HepG2 (cell line): Measurements from ENCODE around the gene RIC3. TPM values are rescaled to one million over a fixed set of nuclear protein-coding genes. Genes with fewer than 3 reads are reported as not detected.

Experiments used
- ATAC-seq: fragments of 200-7000 bp; cut with Tn5 transposase; 3 replicates; pipeline ENCODE4 v1.9.1; 2020; ENCODE audit warnings: mild to moderate bottlenecking, moderate library complexity
- BruUV-seq: library from RNA; stranded (reverse); fragments of 400-500 nt; replicated peaks from 2 replicates; lab custom pipeline; 2021; lab: Mats Ljungman, UMichigan
- CTCF ChIA-PET: fragments of 300-600 bp; formaldehyde crosslinking; extraction: SDS; loops from one replicate; lab custom pipeline; 2021; ENCODE audit warnings: low total read pairs, inconsistent platforms, low intra/inter-chr PET ratio; lab: Yijun Ruan, JAX
- POLR2A ChIA-PET: fragments of 350-600 bp; sonication (Branson Sonifier 250); formaldehyde crosslinking; loops from one replicate; lab custom pipeline; 2020; ENCODE audit warnings: antibody characterized with exemption, inconsistent platforms; lab: Yijun Ruan, JAX
- DNase-seq: peaks from one replicate; pipeline ENCODE4 v3.0.0-alpha.2; 2015; ENCODE audit warnings: low spot score
- FAIRE-seq: peaks from 3 replicates; lab custom pipeline; 2011; peaks lifted over from hg19 to GRCh38; lab: Jason Lieb, UNC
- H2AFZ ChIP-seq: one replicate; pipeline ENCODE4 v1.6.1; 2011; ENCODE audit warnings: low read length, inconsistent platforms
- H3K27ac ChIP-seq: fragments of 300-600 bp; 3 replicates; pipeline ENCODE4 v1.8.0; 2011; ENCODE audit warnings: mixed run types, mild to moderate bottlenecking, mixed read lengths, low read length, inconsistent platforms; ENCODE audit not compliant: insufficient read depth; ENCODE audit errors: extremely low read length
- H3K27me3 ChIP-seq, 2 experiments: fragments of 200-600 bp in 1 of 2; 2 replicates in 1 of 2; 3 replicates in 1 of 2; pipeline versions ENCODE4 v1.6.0 to v1.8.0; 2011; ENCODE audit warnings: low read length in 2 of 2, mild to moderate bottlenecking in 2 of 2, moderate library complexity in 2 of 2, inconsistent platforms in 1 of 2; ENCODE audit not compliant: insufficient read depth in 2 of 2, control insufficient read depth in 1 of 2
- H3K36me3 ChIP-seq, 2 experiments: fragments of 200-600 bp in 1 of 2; replicated peaks in 1 of 2; 2 replicates in 1 of 2; 3 replicates in 1 of 2; pipeline versions ENCODE4 v1.5.1 to v1.8.0; 2011; ENCODE audit warnings: low read length in 2 of 2, inconsistent platforms in 1 of 2; ENCODE audit not compliant: insufficient read depth in 2 of 2, control insufficient read depth in 1 of 2
- H3K4me1 ChIP-seq: 2 replicates; pipeline ENCODE4 v1.5.1; 2012; ENCODE audit warnings: low read length, inconsistent platforms; ENCODE audit not compliant: insufficient read depth
- H3K4me2 ChIP-seq: 2 replicates; pipeline ENCODE4 v1.6.0; 2011; ENCODE audit warnings: low read depth, low read length, inconsistent platforms
- H3K4me3 ChIP-seq, 3 experiments: fragments of 200-600 bp in 1 of 3; sonication (generic), shearing (Covaris generic) in 1 of 3; replicated peaks in 1 of 3; 2 replicates each; pipeline ENCODE4 v1.5.1; 2011 to 2016; ENCODE audit warnings: low read length in 3 of 3, inconsistent platforms in 2 of 3, low read depth in 2 of 3, mild to moderate bottlenecking in 2 of 3, control low read depth in 1 of 3, mixed read lengths in 1 of 3; ENCODE audit not compliant: insufficient read depth in 1 of 3
- H3K79me2 ChIP-seq: one replicate; pipeline ENCODE4 v1.6.1; 2011; ENCODE audit warnings: low read length, inconsistent platforms; ENCODE audit not compliant: insufficient read depth
- H3K9ac ChIP-seq: 2 replicates; pipeline ENCODE4 v1.6.0; 2011; ENCODE audit warnings: mild to moderate bottlenecking, low read depth, low read length, inconsistent platforms; ENCODE audit not compliant: insufficient read depth
- H3K9me3 ChIP-seq: 2 replicates; pipeline ENCODE4 v1.5.1; 2012; ENCODE audit warnings: mild to moderate bottlenecking, low read length
- H4K20me1 ChIP-seq: 2 replicates; pipeline ENCODE4 v1.6.0; 2011; ENCODE audit warnings: inconsistent platforms, mild to moderate bottlenecking, low read length, moderate library complexity; ENCODE audit not compliant: insufficient read depth
- CCAR2 ChIP-seq: fragments of 200-400 bp; formaldehyde crosslinking; optimal IDR thresholded peaks from 2 replicates; pipeline ENCODE3; 2018; ENCODE audit warnings: low read depth, mild to moderate bottlenecking, low read length, moderate library complexity
- HNRNPLL ChIP-seq: fragments of 200-400 bp; formaldehyde crosslinking; IDR thresholded peaks from 2 replicates; pipeline ENCODE4 v1.6.1; 2017; ENCODE audit warnings: mild to moderate bottlenecking, low read depth, low read length; ENCODE audit not compliant: poor library complexity, severe bottlenecking
- MIER2 ChIP-seq: IDR thresholded peaks from 2 replicates; pipeline ENCODE4 v1.6.1; 2016; ENCODE audit warnings: missing biosample characterization, missing genetic modification reagents
- SMAD3 ChIP-seq: sonication (generic); formaldehyde crosslinking; IDR thresholded peaks from 2 replicates; pipeline ENCODE4 v1.4.0; 2020; ENCODE audit warnings: missing genetic modification reagents
- SOX13 ChIP-seq, 3 experiments: fragments of 450-650 bp in 1 of 3; sonication (generic) in 1 of 3; formaldehyde crosslinking in 1 of 3; IDR thresholded peaks in 2 of 3; conservative IDR thresholded peaks in 1 of 3; 2 replicates each; pipeline versions ENCODE4 v1.5.0 to v1.6.1; 2016 to 2020; ENCODE audit warnings: antibody characterized with exemption in 1 of 3, mild to moderate bottlenecking in 1 of 3, missing compliant biosample characterization in 1 of 3, missing genetic modification reagents in 1 of 3, moderate library complexity in 1 of 3
- THAP9 ChIP-seq: sonication (generic); formaldehyde crosslinking; IDR thresholded peaks from 2 replicates; pipeline ENCODE4; 2020; ENCODE audit warnings: missing genetic modification reagents, mild to moderate bottlenecking, borderline replicate concordance
- ZBTB42 ChIP-seq: sonication (generic); formaldehyde crosslinking; IDR thresholded peaks from 2 replicates; pipeline ENCODE4 v1.5.0; 2020; ENCODE audit warnings: mild to moderate bottlenecking, missing genetic modification reagents
- ZBTB7A ChIP-seq: sonication (generic); formaldehyde crosslinking; IDR thresholded peaks from 2 replicates; pipeline ENCODE4 v1.8.0; 2022; ENCODE audit warnings: mild to moderate bottlenecking, missing genetic modification reagents
- ZNF160 ChIP-seq: sonication (generic); formaldehyde crosslinking; IDR thresholded peaks from 2 replicates; pipeline ENCODE4 v1.8.0; 2022; ENCODE audit warnings: mild to moderate bottlenecking, inconsistent platforms, missing genetic modification reagents
- WGBS: methylation state at CpG from one replicate; pipeline ENCODE4 v1.1.6; 2017; ENCODE audit warnings: low lambda C conversion rate; 5-methylcytosine and 5-hydroxymethylcytosine counted together
- in situ Hi-C: cut with HindIII; loops from 2 replicates; pipeline ENCODE4 v1.10.0; 2017; ENCODE audit warnings: low pct_unique_long_range_greater_than_20kb; ENCODE audit not compliant: extremely low pct_ligation_motif_present
- intact Hi-C: fragments of 100-400 bp; cut with micrococcal nuclease; formaldehyde crosslinking; loops from one replicate; pipeline ENCODE4 v1.10.0; 2022; ENCODE audit not compliant: unreplicated experiment
- polyA plus RNA-seq, 8 experiments: library from polyadenylated mRNA; depleted of rRNA in 3 of 8; stranded (reverse) in 7 of 8; unstranded in 1 of 8; fragments of >200 nt; fragmentation: Illumina TruSeq in 4 of 8; extraction: Trizol in 4 of 8; gene quantifications; 2 replicates each; pipeline versions ENCODE4 v1.2.1 to v1.2.3, GENCODE V29; 2011 to 2016; ENCODE audit warnings: low read depth in 4 of 8, missing spikeins in 1 of 8, mixed read lengths in 1 of 8; ENCODE audit not compliant: insufficient read depth in 1 of 8
- total RNA-seq, 5 experiments: library from RNA; depleted of rRNA; stranded (reverse); fragments of >200 nt; fragmentation: Illumina TruSeq; extraction: Trizol; gene quantifications; 2 replicates each; pipeline ENCODE4 v1.2.3, GENCODE V29; 2016; ENCODE audit warnings: low read depth in 1 of 5
- TF ChIP-seq, protein P1 (sequence below), 2 experiments: IDR thresholded peaks; 2 replicates each; pipeline ENCODE4 v1.6.1; 2011 to 2012; ENCODE audit warnings: low read length in 2 of 2, borderline replicate concordance in 1 of 2, low read depth in 1 of 2, mild to moderate bottlenecking in 1 of 2, moderate library complexity in 1 of 2

The RIC3 gene
- total and polyA plus RNA-seq, 2 of the 13 experiments (the other 11 are each of a cell fraction or from before 2014, with no cell fraction given), result not detected

DNA sequence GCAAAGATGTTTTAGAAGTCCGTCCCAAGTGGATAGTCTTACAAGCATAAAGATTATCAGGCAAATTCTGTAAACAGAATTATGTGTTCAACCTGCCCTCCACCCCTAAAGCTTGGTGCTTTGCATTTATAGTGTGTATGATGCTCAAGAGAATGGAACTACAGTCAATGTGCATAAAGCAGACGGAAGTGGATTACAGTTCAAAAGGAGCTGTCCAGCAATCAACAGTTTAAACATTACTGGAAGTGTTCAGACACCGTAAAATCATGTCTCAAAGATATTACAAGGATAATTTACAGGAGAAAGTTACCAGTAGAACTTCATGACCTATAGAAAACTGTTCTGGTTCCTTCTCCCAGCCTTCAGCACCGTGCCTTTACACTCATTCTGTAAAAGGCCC lies 1.0 kb downstream of the RIC3 start:
- no peak for ATAC-seq
- Histone ChIP-seq H3K36me3 (no peaks in the 10 kb centered on the region), H3K79me2 (no peaks in the 10 kb centered on the region), H3K9ac (no peak overlapping the region), H3K4me2 (no peak overlapping the region), H3K27ac (no peak overlapping the region), H4K20me1 (no peaks in the 10 kb centered on the region), H3K9me3 (no peaks in the 10 kb centered on the region), H3K4me3 (no peak overlapping the region), H3K27me3 (peaks cover 0 to 18% of the 10 kb centered on the region in 2 experiments; a peak in 3 of 5 replicates), H2AFZ (no peak overlapping the region), H3K4me1 (no peaks in the 10 kb centered on the region)
- TF ChIP-seq SMAD3, result no peak
- TF ChIP-seq, protein P1, sequence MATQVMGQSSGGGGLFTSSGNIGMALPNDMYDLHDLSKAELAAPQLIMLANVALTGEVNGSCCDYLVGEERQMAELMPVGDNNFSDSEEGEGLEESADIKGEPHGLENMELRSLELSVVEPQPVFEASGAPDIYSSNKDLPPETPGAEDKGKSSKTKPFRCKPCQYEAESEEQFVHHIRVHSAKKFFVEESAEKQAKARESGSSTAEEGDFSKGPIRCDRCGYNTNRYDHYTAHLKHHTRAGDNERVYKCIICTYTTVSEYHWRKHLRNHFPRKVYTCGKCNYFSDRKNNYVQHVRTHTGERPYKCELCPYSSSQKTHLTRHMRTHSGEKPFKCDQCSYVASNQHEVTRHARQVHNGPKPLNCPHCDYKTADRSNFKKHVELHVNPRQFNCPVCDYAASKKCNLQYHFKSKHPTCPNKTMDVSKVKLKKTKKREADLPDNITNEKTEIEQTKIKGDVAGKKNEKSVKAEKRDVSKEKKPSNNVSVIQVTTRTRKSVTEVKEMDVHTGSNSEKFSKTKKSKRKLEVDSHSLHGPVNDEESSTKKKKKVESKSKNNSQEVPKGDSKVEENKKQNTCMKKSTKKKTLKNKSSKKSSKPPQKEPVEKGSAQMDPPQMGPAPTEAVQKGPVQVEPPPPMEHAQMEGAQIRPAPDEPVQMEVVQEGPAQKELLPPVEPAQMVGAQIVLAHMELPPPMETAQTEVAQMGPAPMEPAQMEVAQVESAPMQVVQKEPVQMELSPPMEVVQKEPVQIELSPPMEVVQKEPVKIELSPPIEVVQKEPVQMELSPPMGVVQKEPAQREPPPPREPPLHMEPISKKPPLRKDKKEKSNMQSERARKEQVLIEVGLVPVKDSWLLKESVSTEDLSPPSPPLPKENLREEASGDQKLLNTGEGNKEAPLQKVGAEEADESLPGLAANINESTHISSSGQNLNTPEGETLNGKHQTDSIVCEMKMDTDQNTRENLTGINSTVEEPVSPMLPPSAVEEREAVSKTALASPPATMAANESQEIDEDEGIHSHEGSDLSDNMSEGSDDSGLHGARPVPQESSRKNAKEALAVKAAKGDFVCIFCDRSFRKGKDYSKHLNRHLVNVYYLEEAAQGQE (IDR thresholded peaks at IDR 0.05; ENCODE audit: borderline replicate concordance in 1 of 2, low read depth in 1 of 2, low read length in 2 of 2), result peak; percentile 13 to 88
- TF ChIP-seq MIER2 (CRISPR knock-in tag), result peak; percentile 89
- ChIA-PET POLR2A (no interaction called here), CTCF (no interaction called here)
- in situ Hi-C loops, result no loop called here
- 36% methylated on average over 4 of the region's 4 CpGs for WGBS
- FAIRE-seq, result no peak
- intact Hi-C loops, result no loop called here
- DNase-seq, result no peak
- BruUV-seq, result no TSS peak

GRCh38 chr11:8164746-8165145 lies 4.1 kb downstream of the RIC3 start:
- ChIA-PET POLR2A (no interaction called here), CTCF (no interaction called here)
- ATAC-seq (no peak), FAIRE-seq (no peak), DNase-seq (no peak)
- Histone ChIP-seq H3K4me1 (no peaks in the 10 kb centered on the region), H3K36me3 (no peaks in the 10 kb centered on the region), H3K27me3 (peaks cover 0 to 18% of the 10 kb centered on the region in 2 experiments; a peak in 3 of 5 replicates), H4K20me1 (no peaks in the 10 kb centered on the region), H3K27ac (no peak overlapping the region), H3K9me3 (no peaks in the 10 kb centered on the region), H3K79me2 (no peaks in the 10 kb centered on the region), H3K9ac (no peak overlapping the region), H3K4me2 (no peak overlapping the region), H3K4me3 (no peak overlapping the region), H2AFZ (no peak overlapping the region)
- intact Hi-C loops, result no loop called here
- in situ Hi-C loops, result no loop called here
- no TSS peak for BruUV-seq
- TF ChIP-seq CCAR2, result no peak
- TF ChIP-seq SOX13 (IDR thresholded peaks at IDR 0.05), result no peak
- no peak for TF ChIP-seq SOX13 (CRISPR knock-in tag; conservative IDR thresholded peaks at IDR 0.05 in 1 of 2, IDR thresholded peaks at IDR 0.05 in 1 of 2)
- no peak for TF ChIP-seq ZBTB42 (CRISPR knock-in tag)
- TF ChIP-seq THAP9 (CRISPR knock-in tag), result no peak
- TF ChIP-seq ZNF160 (CRISPR knock-in tag), result no peak
- TF ChIP-seq ZBTB7A (CRISPR knock-in tag), result no peak
- no peak for TF ChIP-seq HNRNPLL
